Upper lobe of left lung (tissue), 6 donors: Measurements from ENCODE around the gene PHYHIPL. TPM values are rescaled to one million over a fixed set of nuclear protein-coding genes. Genes with fewer than 3 reads are reported as not detected.

Experiments
- ATAC-seq, 2 donors: fragments of 200-7000 bp; cut with Tn5 transposase; one replicate each; pipeline ENCODE4 v1.9.1; 2022; ENCODE audit warnings: mild to moderate bottlenecking in 2 of 2, moderate library complexity in 2 of 2; ENCODE audit not compliant: low FRiP score in 2 of 2
- DNase-seq, 2 donors: peaks; one replicate each; pipeline ENCODE4 v3.0.0-alpha.2; 2019 to 2020
- H3K27ac ChIP-seq, 4 donors: fragments of 200-600 bp; sonication (generic); one replicate each; pipeline ENCODE4 v1.5.1; 2016 to 2019
- H3K27me3 ChIP-seq, 4 donors: fragments of 200-600 bp; sonication (generic); one replicate each; pipeline ENCODE4 v1.5.1; 2017 to 2019
- H3K36me3 ChIP-seq, 4 donors: fragments of 200-600 bp; sonication (generic); one replicate each; pipeline ENCODE4 v1.5.1; 2016 to 2019
- H3K4me1 ChIP-seq, 4 donors: fragments of 200-600 bp; sonication (generic); one replicate each; pipeline ENCODE4 v1.5.1; 2018 to 2019
- H3K4me3 ChIP-seq, 4 donors: fragments of 200-600 bp; sonication (generic); one replicate each; pipeline ENCODE4 v1.5.1; 2017 to 2019; ENCODE audit warnings: mild to moderate bottlenecking in 2 of 4, moderate library complexity in 1 of 4
- H3K9me3 ChIP-seq, 4 donors: fragments of 200-600 bp; sonication (generic); one replicate each; pipeline ENCODE4 v1.5.1; 2018 to 2019
- EP300 ChIP-seq, 4 donors: sonication (generic); formaldehyde crosslinking; IDR thresholded peaks; one replicate each; pipeline ENCODE4 v1.5.1; 2017; ENCODE audit warnings: antibody characterized with exemption in 4 of 4, control low read depth in 2 of 4
- POLR2A ChIP-seq, 4 donors: fragments of 450-650 bp; IDR thresholded peaks; one replicate each; pipeline ENCODE4 v1.5.1; 2016 to 2017; ENCODE audit warnings: antibody characterized with exemption in 4 of 4, mild to moderate bottlenecking in 2 of 4
- POLR2AphosphoS5 ChIP-seq, 2 donors: sonication (generic); formaldehyde crosslinking; IDR thresholded peaks; one replicate each; pipeline ENCODE4 v1.5.1; 2017; ENCODE audit warnings: antibody characterized with exemption in 2 of 2
- WGBS, 2 donors: methylation state at CpG; one replicate each; pipeline ENCODE4 v1.1.5; 2017 to 2018; 5-methylcytosine and 5-hydroxymethylcytosine counted together
- total RNA-seq, 6 donors: library from RNA; depleted of rRNA in 4 of 6; stranded (reverse); fragments of >200 nt in 4 of 6; gene quantifications; one replicate each; pipeline versions ENCODE4 v1.1.0 to v1.2.1, GENCODE V29; 2016 to 2021
- TF ChIP-seq, protein P1 (sequence below), 6 experiments: fragments of 450-650 bp in 4 of 6; fragments of 200-600 bp in 2 of 6; sonication (generic) in 2 of 6; IDR thresholded peaks; one replicate each; pipeline ENCODE4 v1.5.1; 2016 to 2019; ENCODE audit warnings: antibody characterized with exemption in 6 of 6
- donor health status: DM: no; HTN: no; CAD: no; lungs with moderate emphysema.
- donor health status: DM: no; HTN: yes; CAD: no; lungs with severe emphysema.

Gene PHYHIPL
- total RNA-seq, 6 donors from 2014 or later, result 0.06 to 0.30 TPM; not detected in 4

GRCh38 chr10:59148701-59149100 is 27.7 kb upstream of the PHYHIPL start:
- no peak overlapping the region for H3K4me3 ChIP-seq
- H3K36me3 ChIP-seq, result no peaks in the 10 kb centered on the region
- DNase-seq, result no peak
- no peaks in the 10 kb centered on the region for H3K27me3 ChIP-seq
- H3K4me1 ChIP-seq, result no peaks in the 10 kb centered on the region
- 44 to 55% methylated on average over 2 of the region's 2 CpGs for WGBS, 2 donors
- ATAC-seq, result no peak
- no peak overlapping the region for H3K27ac ChIP-seq
- no peaks in the 10 kb centered on the region for H3K9me3 ChIP-seq
- TF ChIP-seq POLR2AphosphoS5 (IDR thresholded peaks at IDR 0.05) (no peak), POLR2A (IDR thresholded peaks at IDR 0.05) (no peak)

GRCh38 chr10:59155556-59155955 is 20.9 kb upstream of the PHYHIPL start:
- DNase-seq, result no peak
- WGBS, 2 donors, result 84 to 100% methylated on average over 2 of the region's 2 CpGs

GRCh38 chr10:59167512-59167911 is 8.9 kb upstream of the PHYHIPL start:
- H3K4me1 ChIP-seq, result no peaks in the 10 kb centered on the region
- no peak overlapping the region for H3K27ac ChIP-seq
- no peak for ATAC-seq
- no peaks in the 10 kb centered on the region for H3K27me3 ChIP-seq
- DNase-seq, result no peak
- H3K9me3 ChIP-seq, result no peaks in the 10 kb centered on the region
- no peaks in the 10 kb centered on the region for H3K36me3 ChIP-seq
- WGBS, 2 donors, result 98% methylated on average over 2 of the region's 2 CpGs
- no peak for TF ChIP-seq POLR2AphosphoS5 (IDR thresholded peaks at IDR 0.05)
- TF ChIP-seq POLR2A (IDR thresholded peaks at IDR 0.05), result no peak
- TF ChIP-seq, protein P1, sequence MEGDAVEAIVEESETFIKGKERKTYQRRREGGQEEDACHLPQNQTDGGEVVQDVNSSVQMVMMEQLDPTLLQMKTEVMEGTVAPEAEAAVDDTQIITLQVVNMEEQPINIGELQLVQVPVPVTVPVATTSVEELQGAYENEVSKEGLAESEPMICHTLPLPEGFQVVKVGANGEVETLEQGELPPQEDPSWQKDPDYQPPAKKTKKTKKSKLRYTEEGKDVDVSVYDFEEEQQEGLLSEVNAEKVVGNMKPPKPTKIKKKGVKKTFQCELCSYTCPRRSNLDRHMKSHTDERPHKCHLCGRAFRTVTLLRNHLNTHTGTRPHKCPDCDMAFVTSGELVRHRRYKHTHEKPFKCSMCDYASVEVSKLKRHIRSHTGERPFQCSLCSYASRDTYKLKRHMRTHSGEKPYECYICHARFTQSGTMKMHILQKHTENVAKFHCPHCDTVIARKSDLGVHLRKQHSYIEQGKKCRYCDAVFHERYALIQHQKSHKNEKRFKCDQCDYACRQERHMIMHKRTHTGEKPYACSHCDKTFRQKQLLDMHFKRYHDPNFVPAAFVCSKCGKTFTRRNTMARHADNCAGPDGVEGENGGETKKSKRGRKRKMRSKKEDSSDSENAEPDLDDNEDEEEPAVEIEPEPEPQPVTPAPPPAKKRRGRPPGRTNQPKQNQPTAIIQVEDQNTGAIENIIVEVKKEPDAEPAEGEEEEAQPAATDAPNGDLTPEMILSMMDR (IDR thresholded peaks at IDR 0.05), result no peak
- TF ChIP-seq EP300 (IDR thresholded peaks at IDR 0.05), result no peak
- no peak overlapping the region for H3K4me3 ChIP-seq

More at GRCh38 chr10:59155556-59155955, 20.9 kb upstream of the PHYHIPL start:
- Histone ChIP-seq H3K27me3 (no peaks in the 10 kb centered on the region), H3K4me1 (no peaks in the 10 kb centered on the region), H3K27ac (no peak overlapping the region), H3K36me3 (no peaks in the 10 kb centered on the region), H3K9me3 (no peaks in the 10 kb centered on the region), H3K4me3 (no peak overlapping the region)
- no peak for ATAC-seq
- no peak for TF ChIP-seq EP300 (IDR thresholded peaks at IDR 0.05)
- TF ChIP-seq, protein P1 (IDR thresholded peaks at IDR 0.05), result no peak
- TF ChIP-seq POLR2A (IDR thresholded peaks at IDR 0.05), result no peak
- TF ChIP-seq POLR2AphosphoS5 (IDR thresholded peaks at IDR 0.05), result no peak

DNA sequence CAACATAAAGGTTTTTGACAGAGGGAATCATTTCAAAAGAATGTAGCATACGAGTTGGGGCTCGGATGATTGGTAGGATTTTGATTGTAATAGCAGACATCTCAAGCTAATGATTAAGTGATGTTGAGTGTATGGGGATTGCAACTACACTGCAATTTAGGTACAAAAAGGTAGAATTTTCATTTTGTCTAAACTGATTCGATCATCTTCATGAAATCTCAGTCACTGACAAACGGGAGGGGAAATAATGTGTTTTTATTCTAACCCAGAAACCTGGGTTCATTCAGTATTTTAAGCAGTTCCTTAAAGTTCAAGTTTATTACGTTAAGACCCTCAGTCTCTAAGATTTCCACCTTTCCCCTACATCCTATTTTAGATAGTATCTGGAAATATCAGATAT is 3.9 kb upstream of the PHYHIPL start:
- H3K27ac ChIP-seq, result no peak overlapping the region
- no peaks in the 10 kb centered on the region for H3K9me3 ChIP-seq
- TF ChIP-seq POLR2AphosphoS5 (IDR thresholded peaks at IDR 0.05) (no peak), POLR2A (IDR thresholded peaks at IDR 0.05) (no peak), EP300 (IDR thresholded peaks at IDR 0.05) (no peak)
- TF ChIP-seq, protein P1 (IDR thresholded peaks at IDR 0.05), result no peak
- peaks cover 4 to 14% (median 11%) of the 10 kb centered on the region in 4 donors for H3K4me1 ChIP-seq
- no peak overlapping the region for H3K4me3 ChIP-seq
- WGBS, 2 donors, result 84 to 85% methylated on average over 5 of the region's 5 CpGs
- DNase-seq (no peak), ATAC-seq (no peak)
- peaks cover 0 to 14% (median 6%) of the 10 kb centered on the region in 4 donors for H3K27me3 ChIP-seq
- no peaks in the 10 kb centered on the region for H3K36me3 ChIP-seq

DNA sequence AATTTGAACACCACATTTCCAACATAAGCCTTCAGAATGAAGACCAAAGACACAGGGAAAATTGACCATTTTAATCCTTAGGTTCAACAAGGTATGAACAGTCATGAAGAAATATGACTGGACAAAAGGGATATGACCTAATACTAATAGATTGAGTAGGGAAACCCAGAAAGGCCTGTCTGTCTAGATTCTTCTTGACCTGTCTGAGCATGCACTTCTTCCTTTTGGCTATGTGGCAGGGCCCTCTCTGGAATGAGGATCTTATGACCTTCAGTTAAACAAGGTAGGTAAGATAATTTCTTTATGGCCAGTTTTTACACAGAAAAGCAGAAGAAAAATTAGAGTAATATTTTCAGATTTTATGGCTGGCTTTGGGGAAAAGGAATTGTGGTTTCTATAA is 3.0 kb upstream of the PHYHIPL start:
- DNase-seq (no peak), ATAC-seq (no peak)
- H3K4me1 ChIP-seq, result peaks cover 4 to 14% (median 11%) of the 10 kb centered on the region in 4 donors
- no peaks in the 10 kb centered on the region for H3K9me3 ChIP-seq
- no peaks in the 10 kb centered on the region for H3K36me3 ChIP-seq
- H3K4me3 ChIP-seq, result no peak overlapping the region
- no peak for TF ChIP-seq EP300 (IDR thresholded peaks at IDR 0.05)
- TF ChIP-seq, protein P1 (IDR thresholded peaks at IDR 0.05), result no peak
- no peak for TF ChIP-seq POLR2AphosphoS5 (IDR thresholded peaks at IDR 0.05)
- no peak for TF ChIP-seq POLR2A (IDR thresholded peaks at IDR 0.05)
- H3K27ac ChIP-seq, result no peak overlapping the region
- peaks cover 0 to 14% (median 6%) of the 10 kb centered on the region in 4 donors for H3K27me3 ChIP-seq
